ENCODE measurements around the gene CGB7. TPM values are rescaled to one million over a fixed set of nuclear protein-coding genes. Genes with fewer than 3 reads are reported as not detected.
"Not testable (repeated sequence)": the region's sequence is repeated elsewhere in the genome, so short reads cannot be mapped to it uniquely, and the experiment has no call there.

The CGB7 gene
- polyA plus RNA-seq, 4 donors, result 0.03 to 0.13 TPM; not detected in 2

GRCh38 chr19:49039736-49040135 lies 17.8 kb downstream of the CGB7 start:
- not testable (repeated sequence) for FAIRE-seq; H3K4me3 ChIP-seq (ENCODE audit: low read depth in 1 of 3, low read length in 3 of 3); H3K27me3 ChIP-seq (ENCODE audit: control insufficient read depth in 3 of 3, insufficient read depth in 3 of 3, low read length in 3 of 3); H3K4me1 ChIP-seq (ENCODE audit: control insufficient read depth in 3 of 3, insufficient read depth in 2 of 3, low read depth in 1 of 3, low read length in 2 of 3); H3K9me3 ChIP-seq (ENCODE audit: control insufficient read depth in 2 of 2, insufficient read depth in 1 of 2, low read depth in 1 of 2, low read length in 1 of 2); H3K27ac ChIP-seq (ENCODE audit: low read depth in 1 of 3, low read length in 2 of 3); H3K36me3 ChIP-seq (ENCODE audit: control insufficient read depth in 3 of 3, insufficient read depth in 2 of 3, low read depth in 1 of 3, low read length in 3 of 3); DNase-seq
- WGBS, 3 donors, result 43 to 77% (median 63%) methylated on average over 3 to 9 of the region's 9 CpGs

GRCh38 chr19:49038557-49039276 lies 18.8 kb downstream of the CGB7 start:
- not testable (repeated sequence) for H3K9me3 ChIP-seq (ENCODE audit: control insufficient read depth in 2 of 2, insufficient read depth in 1 of 2, low read depth in 1 of 2, low read length in 1 of 2); FAIRE-seq; H3K27me3 ChIP-seq (ENCODE audit: control insufficient read depth in 3 of 3, insufficient read depth in 3 of 3, low read length in 3 of 3); H3K36me3 ChIP-seq (ENCODE audit: control insufficient read depth in 3 of 3, insufficient read depth in 2 of 3, low read depth in 1 of 3, low read length in 3 of 3); H3K27ac ChIP-seq (ENCODE audit: low read depth in 1 of 3, low read length in 2 of 3); H3K4me1 ChIP-seq (ENCODE audit: control insufficient read depth in 3 of 3, insufficient read depth in 2 of 3, low read depth in 1 of 3, low read length in 2 of 3); DNase-seq; H3K4me3 ChIP-seq (ENCODE audit: low read depth in 1 of 3, low read length in 3 of 3)
- WGBS, 3 donors, result 75 to 85% (median 84%) methylated on average over 22 to 26 of the region's 26 CpGs

GRCh38 chr19:49038111-49038510 lies 19.4 kb downstream of the CGB7 start:
- H3K9me3 ChIP-seq (ENCODE audit: control insufficient read depth in 2 of 2, insufficient read depth in 1 of 2, low read depth in 1 of 2, low read length in 1 of 2); H3K4me1 ChIP-seq (ENCODE audit: control insufficient read depth in 3 of 3, insufficient read depth in 2 of 3, low read depth in 1 of 3, low read length in 2 of 3); H3K36me3 ChIP-seq (ENCODE audit: control insufficient read depth in 3 of 3, insufficient read depth in 2 of 3, low read depth in 1 of 3, low read length in 3 of 3); H3K4me3 ChIP-seq (ENCODE audit: low read depth in 1 of 3, low read length in 3 of 3); H3K27ac ChIP-seq (ENCODE audit: low read depth in 1 of 3, low read length in 2 of 3); FAIRE-seq; H3K27me3 ChIP-seq (ENCODE audit: control insufficient read depth in 3 of 3, insufficient read depth in 3 of 3, low read length in 3 of 3); DNase-seq: not testable (repeated sequence)
- 83 to 91% (median 85%) methylated on average over 5 to 8 of the region's 8 CpGs for WGBS, 3 donors

GRCh38 chr19:49036815-49037214 lies 20.7 kb downstream of the CGB7 start, which contains the start of gene CGB1:
Gene CGB1, minus strand, starts transcription at chr19:49036895. Its CDS starts 184 bp downstream, at chr19:49036711.
- H3K27ac ChIP-seq (ENCODE audit: low read depth in 1 of 3, low read length in 2 of 3); H3K27me3 ChIP-seq (ENCODE audit: control insufficient read depth in 3 of 3, insufficient read depth in 3 of 3, low read length in 3 of 3); H3K4me1 ChIP-seq (ENCODE audit: control insufficient read depth in 3 of 3, insufficient read depth in 2 of 3, low read depth in 1 of 3, low read length in 2 of 3); FAIRE-seq; H3K36me3 ChIP-seq (ENCODE audit: control insufficient read depth in 3 of 3, insufficient read depth in 2 of 3, low read depth in 1 of 3, low read length in 3 of 3); H3K4me3 ChIP-seq (ENCODE audit: low read depth in 1 of 3, low read length in 3 of 3); H3K9me3 ChIP-seq (ENCODE audit: control insufficient read depth in 2 of 2, insufficient read depth in 1 of 2, low read depth in 1 of 2, low read length in 1 of 2); DNase-seq: not testable (repeated sequence)
- 50 to 53% (median 53%) methylated on average over 16 to 18 of the region's 18 CpGs for WGBS, 3 donors

DNA sequence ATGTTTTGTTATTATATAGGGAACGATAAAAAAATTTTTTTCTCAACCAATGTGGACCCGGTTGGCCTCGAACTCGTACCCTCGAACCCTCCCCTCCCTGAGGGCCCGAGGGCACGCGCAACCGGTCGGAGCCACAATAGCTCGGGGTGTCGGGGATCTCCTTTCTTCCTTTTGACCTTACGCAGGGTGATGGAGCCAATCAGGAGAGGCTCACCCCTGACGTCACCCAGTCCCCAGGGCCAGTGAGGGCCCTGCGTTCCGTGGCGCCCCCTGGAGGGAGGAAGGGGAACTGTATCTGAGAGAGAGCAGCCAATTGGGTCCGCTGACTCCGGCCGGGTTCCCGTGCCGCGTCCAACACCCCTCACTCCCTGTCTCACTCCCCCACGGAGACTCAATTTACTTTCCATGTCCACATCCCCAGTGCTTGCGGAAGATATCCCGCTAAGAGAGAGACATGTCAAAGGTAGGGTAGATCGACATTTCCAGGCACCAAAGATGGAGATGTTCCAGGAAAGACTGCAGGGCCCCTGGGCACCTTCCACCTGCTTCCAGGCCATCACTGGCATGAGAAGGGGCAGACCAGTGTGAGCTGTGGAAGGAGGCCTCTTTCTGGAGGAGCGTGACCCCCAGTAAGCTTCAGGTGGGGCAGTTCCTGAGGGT lies 25.8 kb downstream of the CGB7 start, which contains the start of gene CGB2:
Gene CGB2, plus strand, starts transcription at position 249 of the 660 bp plus-strand sequence. Its CDS starts 206 bp downstream, at position 455.
- DNase-seq, result peak in 1 of 2 donors; percentile 17
- not testable (repeated sequence) for H3K4me3 ChIP-seq (ENCODE audit: low read depth in 1 of 3, low read length in 3 of 3); H3K27me3 ChIP-seq (ENCODE audit: control insufficient read depth in 3 of 3, insufficient read depth in 3 of 3, low read length in 3 of 3); H3K27ac ChIP-seq (ENCODE audit: low read depth in 1 of 3, low read length in 2 of 3); FAIRE-seq; H3K9me3 ChIP-seq (ENCODE audit: control insufficient read depth in 2 of 2, insufficient read depth in 1 of 2, low read depth in 1 of 2, low read length in 1 of 2); H3K36me3 ChIP-seq (ENCODE audit: control insufficient read depth in 3 of 3, insufficient read depth in 2 of 3, low read depth in 1 of 3, low read length in 3 of 3); H3K4me1 ChIP-seq (ENCODE audit: control insufficient read depth in 3 of 3, insufficient read depth in 2 of 3, low read depth in 1 of 3, low read length in 2 of 3)
- 20 to 31% (median 26%) methylated on average over 28 of the region's 28 CpGs for WGBS, 3 donors

DNA sequence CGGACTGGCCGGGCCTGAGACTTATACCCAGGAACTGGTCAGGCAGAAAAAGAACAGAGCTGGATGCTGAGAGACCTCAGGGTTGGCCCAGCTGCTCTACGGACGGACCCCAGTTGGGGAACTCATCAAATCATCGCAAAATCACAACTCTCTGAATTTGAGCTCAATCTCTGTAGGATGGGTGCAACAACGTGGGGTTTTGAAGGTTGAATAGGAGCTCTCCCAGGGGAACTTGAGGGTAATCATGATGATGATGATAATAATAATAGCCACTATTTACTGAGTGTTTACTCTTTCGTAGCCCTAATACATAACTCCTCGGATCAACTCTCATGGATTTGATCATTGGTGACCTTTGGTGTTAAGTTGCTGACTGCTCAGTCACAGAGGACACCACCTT lies 27.2 kb downstream of the CGB7 start:
- not testable (repeated sequence) for H3K27me3 ChIP-seq (ENCODE audit: control insufficient read depth in 3 of 3, insufficient read depth in 3 of 3, low read length in 3 of 3); FAIRE-seq; DNase-seq; H3K4me3 ChIP-seq (ENCODE audit: low read depth in 1 of 3, low read length in 3 of 3); H3K9me3 ChIP-seq (ENCODE audit: control insufficient read depth in 2 of 2, insufficient read depth in 1 of 2, low read depth in 1 of 2, low read length in 1 of 2); H3K4me1 ChIP-seq (ENCODE audit: control insufficient read depth in 3 of 3, insufficient read depth in 2 of 3, low read depth in 1 of 3, low read length in 2 of 3); H3K36me3 ChIP-seq (ENCODE audit: control insufficient read depth in 3 of 3, insufficient read depth in 2 of 3, low read depth in 1 of 3, low read length in 3 of 3); H3K27ac ChIP-seq (ENCODE audit: low read depth in 1 of 3, low read length in 2 of 3)
- WGBS, 3 donors, result 87 to 91% (median 90%) methylated on average over 2 to 5 of the region's 8 CpGs

DNA sequence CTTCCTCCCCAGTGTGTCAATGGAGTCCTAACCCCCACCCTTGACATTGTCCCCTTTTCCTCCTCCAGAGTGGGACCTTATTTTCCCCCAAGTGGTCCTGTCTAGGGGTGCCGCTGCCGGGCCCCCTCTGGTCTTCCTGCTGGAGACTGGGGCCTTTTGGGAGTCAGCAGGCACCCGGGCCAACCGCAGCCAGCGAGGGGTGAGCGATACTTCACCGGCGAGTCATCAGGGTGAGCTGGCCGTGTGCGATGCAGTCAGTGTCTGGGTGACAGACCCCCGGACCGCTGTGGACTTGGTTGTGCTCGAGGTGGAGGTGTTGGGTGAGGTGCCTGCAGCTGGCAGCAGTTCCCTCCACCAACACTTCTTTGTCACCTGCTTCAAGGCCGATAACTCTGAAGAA lies 27.8 kb downstream of the CGB7 start:
- H3K4me3 ChIP-seq (ENCODE audit: low read depth in 1 of 3, low read length in 3 of 3); H3K36me3 ChIP-seq (ENCODE audit: control insufficient read depth in 3 of 3, insufficient read depth in 2 of 3, low read depth in 1 of 3, low read length in 3 of 3); H3K9me3 ChIP-seq (ENCODE audit: control insufficient read depth in 2 of 2, insufficient read depth in 1 of 2, low read depth in 1 of 2, low read length in 1 of 2); H3K4me1 ChIP-seq (ENCODE audit: control insufficient read depth in 3 of 3, insufficient read depth in 2 of 3, low read depth in 1 of 3, low read length in 2 of 3); FAIRE-seq; DNase-seq; H3K27ac ChIP-seq (ENCODE audit: low read depth in 1 of 3, low read length in 2 of 3); H3K27me3 ChIP-seq (ENCODE audit: control insufficient read depth in 3 of 3, insufficient read depth in 3 of 3, low read length in 3 of 3): not testable (repeated sequence)
- WGBS, 3 donors, result 83 to 90% (median 85%) methylated on average over 11 to 14 of the region's 14 CpGs

GRCh38 chr19:49028686-49029085 lies 28.9 kb downstream of the CGB7 start:
- not testable (repeated sequence) for H3K4me3 ChIP-seq (ENCODE audit: low read depth in 1 of 3, low read length in 3 of 3); DNase-seq; FAIRE-seq; H3K36me3 ChIP-seq (ENCODE audit: control insufficient read depth in 3 of 3, insufficient read depth in 2 of 3, low read depth in 1 of 3, low read length in 3 of 3); H3K9me3 ChIP-seq (ENCODE audit: control insufficient read depth in 2 of 2, insufficient read depth in 1 of 2, low read depth in 1 of 2, low read length in 1 of 2); H3K27ac ChIP-seq (ENCODE audit: low read depth in 1 of 3, low read length in 2 of 3); H3K27me3 ChIP-seq (ENCODE audit: control insufficient read depth in 3 of 3, insufficient read depth in 3 of 3, low read length in 3 of 3); H3K4me1 ChIP-seq (ENCODE audit: control insufficient read depth in 3 of 3, insufficient read depth in 2 of 3, low read depth in 1 of 3, low read length in 2 of 3)
- WGBS, 3 donors, result 64 to 74% (median 64%) methylated on average over 5 to 9 of the region's 9 CpGs
